Upper lobe of left lung (tissue), 6 donors: Measurements from ENCODE around the gene ADIPOR2. TPM values are rescaled to one million over a fixed set of nuclear protein-coding genes. Genes with fewer than 3 reads are reported as not detected.
A peak's percentile ranks its signal among the peaks of the same experiment; 100 is the strongest.
"Not testable (repeated sequence)": the region's sequence is repeated elsewhere in the genome, so short reads cannot be mapped to it uniquely, and the experiment has no call there.

Source experiments
- ATAC-seq, 2 donors: fragments of 200-7000 bp; cut with Tn5 transposase; one replicate each; pipeline ENCODE4 v1.9.1; 2022; ENCODE audit warnings: mild to moderate bottlenecking in 2 of 2, moderate library complexity in 2 of 2; ENCODE audit not compliant: low FRiP score in 2 of 2
- DNase-seq, 2 donors: peaks; one replicate each; pipeline ENCODE4 v3.0.0-alpha.2; 2019 to 2020
- H3K27ac ChIP-seq, 4 donors: fragments of 200-600 bp; sonication (generic); one replicate each; pipeline ENCODE4 v1.5.1; 2016 to 2019
- H3K27me3 ChIP-seq, 4 donors: fragments of 200-600 bp; sonication (generic); one replicate each; pipeline ENCODE4 v1.5.1; 2017 to 2019
- H3K36me3 ChIP-seq, 4 donors: fragments of 200-600 bp; sonication (generic); one replicate each; pipeline ENCODE4 v1.5.1; 2016 to 2019
- H3K4me1 ChIP-seq, 4 donors: fragments of 200-600 bp; sonication (generic); one replicate each; pipeline ENCODE4 v1.5.1; 2018 to 2019
- H3K4me3 ChIP-seq, 4 donors: fragments of 200-600 bp; sonication (generic); one replicate each; pipeline ENCODE4 v1.5.1; 2017 to 2019; ENCODE audit warnings: mild to moderate bottlenecking in 2 of 4, moderate library complexity in 1 of 4
- H3K9me3 ChIP-seq, 4 donors: fragments of 200-600 bp; sonication (generic); one replicate each; pipeline ENCODE4 v1.5.1; 2018 to 2019
- CTCF ChIP-seq, 6 experiments: fragments of 450-650 bp in 4 of 6; fragments of 200-600 bp in 2 of 6; sonication (generic) in 2 of 6; IDR thresholded peaks; one replicate each; pipeline ENCODE4 v1.5.1; 2016 to 2019; ENCODE audit warnings: antibody characterized with exemption in 6 of 6
- EP300 ChIP-seq, 4 donors: sonication (generic); formaldehyde crosslinking; IDR thresholded peaks; one replicate each; pipeline ENCODE4 v1.5.1; 2017; ENCODE audit warnings: antibody characterized with exemption in 4 of 4, control low read depth in 2 of 4
- POLR2A ChIP-seq, 4 donors: fragments of 450-650 bp; IDR thresholded peaks; one replicate each; pipeline ENCODE4 v1.5.1; 2016 to 2017; ENCODE audit warnings: antibody characterized with exemption in 4 of 4, mild to moderate bottlenecking in 2 of 4
- POLR2AphosphoS5 ChIP-seq, 2 donors: sonication (generic); formaldehyde crosslinking; IDR thresholded peaks; one replicate each; pipeline ENCODE4 v1.5.1; 2017; ENCODE audit warnings: antibody characterized with exemption in 2 of 2
- WGBS, 2 donors: methylation state at CpG; one replicate each; pipeline ENCODE4 v1.1.5; 2017 to 2018; 5-methylcytosine and 5-hydroxymethylcytosine counted together
- total RNA-seq, 6 donors: library from RNA; depleted of rRNA in 4 of 6; stranded (reverse); fragments of >200 nt in 4 of 6; gene quantifications; one replicate each; pipeline versions ENCODE4 v1.1.0 to v1.2.1, GENCODE V29; 2016 to 2021
- donor health status: DM: no; HTN: no; CAD: no; lungs with moderate emphysema.
- donor health status: DM: no; HTN: yes; CAD: no; lungs with severe emphysema.

ADIPOR2 gene
- total RNA-seq, 6 donors from 2014 or later, result 45.1 to 82.3 (median 68.6) TPM

GRCh38 chr12:1815814-1816729 lies 125.2 kb downstream of the ADIPOR2 start:
- DNase-seq (no peak), ATAC-seq (no peak)
- H3K27ac ChIP-seq, result no peak overlapping the region
- H3K4me1 ChIP-seq, result peaks cover 0 to 14% (median 4%) of the 10 kb centered on the region in 4 donors
- H3K4me3 ChIP-seq, result no peak overlapping the region
- no peaks in the 10 kb centered on the region for H3K36me3 ChIP-seq
- peaks cover 0 to 12% (median 0%) of the 10 kb centered on the region in 4 donors for H3K27me3 ChIP-seq
- H3K9me3 ChIP-seq, result no peaks in the 10 kb centered on the region
- WGBS, 2 donors, result 60 to 62% methylated on average over 20 to 21 of the region's 21 CpGs
- no peak for TF ChIP-seq CTCF (IDR thresholded peaks at IDR 0.05)
- no peak for TF ChIP-seq POLR2AphosphoS5 (IDR thresholded peaks at IDR 0.05)
- no peak for TF ChIP-seq EP300 (IDR thresholded peaks at IDR 0.05)
- no peak for TF ChIP-seq POLR2A (IDR thresholded peaks at IDR 0.05)

GRCh38 chr12:1816730-1817348 lies 126.0 kb downstream of the ADIPOR2 start:
- DNase-seq (no peak), ATAC-seq (no peak)
- TF ChIP-seq POLR2A (IDR thresholded peaks at IDR 0.05), result no peak
- TF ChIP-seq POLR2AphosphoS5 (IDR thresholded peaks at IDR 0.05), result no peak
- no peak for TF ChIP-seq CTCF (IDR thresholded peaks at IDR 0.05)
- no peak for TF ChIP-seq EP300 (IDR thresholded peaks at IDR 0.05)
- H3K4me1 ChIP-seq, result peaks cover 0 to 11% (median 4%) of the 10 kb centered on the region in 4 donors
- H3K4me3 ChIP-seq, result no peak overlapping the region
- H3K27ac ChIP-seq, result no peak overlapping the region
- peaks cover 0 to 16% (median 0%) of the 10 kb centered on the region in 4 donors for H3K27me3 ChIP-seq
- 82 to 94% methylated on average over 5 to 9 of the region's 9 CpGs for WGBS, 2 donors
- no peaks in the 10 kb centered on the region for H3K36me3 ChIP-seq
- no peaks in the 10 kb centered on the region for H3K9me3 ChIP-seq

- not testable (repeated sequence) for H3K9me3 ChIP-seq, H3K4me3 ChIP-seq, ATAC-seq, H3K36me3 ChIP-seq, H3K4me1 ChIP-seq, H3K27ac ChIP-seq
- peaks cover 0 to 18% (median under 1%) of the 10 kb centered on the region in 4 donors for H3K27me3 ChIP-seq
- DNase-seq, result peak in 1 of 2 donors; percentile 71
- WGBS, 2 donors, result 87 to 93% methylated on average over 21 to 26 of the region's 28 CpGs
Observed at GRCh38 chr12:1817928-1818327, 127.1 kb downstream of the ADIPOR2 start.

GRCh38 chr12:1819050-1819449 lies 128.2 kb downstream of the ADIPOR2 start:
- Histone ChIP-seq H3K4me1 (peaks cover 0 to 4% (median 0%) of the 10 kb centered on the region in 4 donors), H3K27me3 (peaks cover 0 to 18% (median 2%) of the 10 kb centered on the region in 4 donors), H3K36me3 (no peaks in the 10 kb centered on the region), H3K27ac (no peak overlapping the region), H3K9me3 (no peaks in the 10 kb centered on the region), H3K4me3 (no peak overlapping the region)
- TF ChIP-seq POLR2AphosphoS5 (IDR thresholded peaks at IDR 0.05), result no peak
- TF ChIP-seq POLR2A (IDR thresholded peaks at IDR 0.05), result no peak
- no peak for TF ChIP-seq EP300 (IDR thresholded peaks at IDR 0.05)
- no peak for TF ChIP-seq CTCF (IDR thresholded peaks at IDR 0.05)
- no peak for DNase-seq
- ATAC-seq, result no peak
- 62 to 65% methylated on average over 9 of the region's 9 CpGs for WGBS, 2 donors

GRCh38 chr12:1819571-1819970 lies 128.7 kb downstream of the ADIPOR2 start:
- no peaks in the 10 kb centered on the region for H3K9me3 ChIP-seq
- no peaks in the 10 kb centered on the region for H3K36me3 ChIP-seq
- DNase-seq (no peak), ATAC-seq (no peak)
- no peak overlapping the region for H3K27ac ChIP-seq
- TF ChIP-seq CTCF (IDR thresholded peaks at IDR 0.05), result no peak
- TF ChIP-seq POLR2AphosphoS5 (IDR thresholded peaks at IDR 0.05), result no peak
- no peak for TF ChIP-seq EP300 (IDR thresholded peaks at IDR 0.05)
- TF ChIP-seq POLR2A (IDR thresholded peaks at IDR 0.05), result no peak
- peaks cover 0 to 4% (median 0%) of the 10 kb centered on the region in 4 donors for H3K4me1 ChIP-seq
- H3K27me3 ChIP-seq, result peaks cover 0 to 18% (median 2%) of the 10 kb centered on the region in 4 donors
- H3K4me3 ChIP-seq, result no peak overlapping the region
- 48 to 49% methylated on average over 4 to 6 of the region's 6 CpGs for WGBS, 2 donors
